Heart left ventricle (tissue), 13 donors: Measurements from ENCODE around the gene CEACAM5.

ENCODE experiments used
- POLR2A ChIP-seq, 2 donors: fragments of 450-650 bp; IDR thresholded peaks; one replicate each; pipeline ENCODE4 v1.6.1; 2017; ENCODE audit warnings: antibody characterized with exemption in 2 of 2, mild to moderate bottlenecking in 2 of 2, moderate library complexity in 2 of 2
- TF ChIP-seq, protein P1 (sequence below), 12 donors: fragments of 200-600 bp; sonication (generic) in 4 of 12; IDR thresholded peaks; one replicate each; pipeline versions ENCODE4 v1.5.0 to v1.8.0; 2018 to 2022; ENCODE audit warnings: antibody characterized with exemption in 12 of 12, mild to moderate bottlenecking in 5 of 12
- donor health status: ischemic (EF 13 %, LVEDD 7.1; RV severe dilation, severe dysfunction).
- donor health status: DM: no; HTN: yes; CAD: no.
- donor health status: DM: no; HTN: no; CAD: no.
- donor health status: ischemic (EF 25% LVEDD 6.9; RV normal size, moderate dysfunction).
- donor health status: ischemic (EF 25% LVEDD 5.7; RV mildly dilated, moderate dysfunction).
- donor health status: ischemic (EF 35%, LVEDD 5.7; RV mildly dilated, moderate dysfunction).
- donor health status: nonischemic (EF 11% LVEDD 7.7; RV severe dilation, severe dysfunction).
- donor health status: DM: yes; HTN: yes; CAD: no.
- donor health status: PGD.
- donor health status: ischemic (EF 29% LVEDD 5.4; RV normal size, mild dysfunction).
- donor health status: nonischemic (EF 23%, LVEDD 6.1; RV moderate dilation, normal function).

DNA sequence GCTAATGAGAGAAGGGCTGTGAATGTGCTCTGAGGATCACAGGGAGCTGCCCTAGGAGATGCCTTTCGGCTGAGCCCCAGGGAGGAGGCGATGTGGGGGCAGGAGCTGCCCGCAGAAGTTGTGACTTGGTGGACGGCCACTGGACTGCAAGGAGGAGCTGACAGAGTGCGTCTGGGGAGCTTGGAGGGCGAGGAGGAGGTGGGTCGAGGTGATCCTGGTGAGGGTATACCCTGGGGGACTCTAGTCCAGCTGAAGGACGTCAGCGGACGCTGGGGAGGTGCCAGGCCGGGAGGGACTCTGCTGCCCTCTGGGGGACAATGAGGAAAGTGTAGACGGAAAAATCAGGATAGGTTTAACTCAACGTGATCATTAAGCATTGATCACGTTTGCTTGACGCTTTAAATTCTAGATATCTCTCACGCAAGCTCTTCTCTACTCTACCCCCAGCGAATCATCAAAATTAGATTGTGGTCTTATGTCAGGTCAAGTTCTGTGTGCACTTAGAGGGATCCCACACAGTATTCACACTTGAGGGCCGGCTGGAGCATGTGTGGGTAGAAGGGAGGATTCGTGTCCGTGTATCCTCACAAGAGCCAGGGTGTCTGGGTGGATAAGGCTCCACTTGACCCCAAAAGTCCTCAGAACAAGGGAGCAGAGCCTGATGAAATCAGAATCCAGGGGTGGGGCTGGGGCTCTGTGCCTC is 17.0 kb upstream of the CEACAM5 start:
- TF ChIP-seq, protein P1, sequence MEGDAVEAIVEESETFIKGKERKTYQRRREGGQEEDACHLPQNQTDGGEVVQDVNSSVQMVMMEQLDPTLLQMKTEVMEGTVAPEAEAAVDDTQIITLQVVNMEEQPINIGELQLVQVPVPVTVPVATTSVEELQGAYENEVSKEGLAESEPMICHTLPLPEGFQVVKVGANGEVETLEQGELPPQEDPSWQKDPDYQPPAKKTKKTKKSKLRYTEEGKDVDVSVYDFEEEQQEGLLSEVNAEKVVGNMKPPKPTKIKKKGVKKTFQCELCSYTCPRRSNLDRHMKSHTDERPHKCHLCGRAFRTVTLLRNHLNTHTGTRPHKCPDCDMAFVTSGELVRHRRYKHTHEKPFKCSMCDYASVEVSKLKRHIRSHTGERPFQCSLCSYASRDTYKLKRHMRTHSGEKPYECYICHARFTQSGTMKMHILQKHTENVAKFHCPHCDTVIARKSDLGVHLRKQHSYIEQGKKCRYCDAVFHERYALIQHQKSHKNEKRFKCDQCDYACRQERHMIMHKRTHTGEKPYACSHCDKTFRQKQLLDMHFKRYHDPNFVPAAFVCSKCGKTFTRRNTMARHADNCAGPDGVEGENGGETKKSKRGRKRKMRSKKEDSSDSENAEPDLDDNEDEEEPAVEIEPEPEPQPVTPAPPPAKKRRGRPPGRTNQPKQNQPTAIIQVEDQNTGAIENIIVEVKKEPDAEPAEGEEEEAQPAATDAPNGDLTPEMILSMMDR (IDR thresholded peaks at IDR 0.05): peak in 5 of 12 donors; percentile 15 to 47 (median 34)
- TF ChIP-seq POLR2A (IDR thresholded peaks at IDR 0.05): no peak
